GM18867 (cell line): ENCODE measurements around the gene PRDX1.
A peak's percentile ranks its signal among the peaks of the same experiment; 100 is the strongest.
"Not testable (repeated sequence)": the region's sequence is repeated elsewhere in the genome, so short reads cannot be mapped to it uniquely, and the experiment has no call there.

Experiments used
- ATAC-seq: cut with Tn5 transposase; IDR thresholded peaks from one replicate; pipeline ENCODE4 v1.9.1; 2021; ENCODE audit warnings: mild to moderate bottlenecking, moderate library complexity; ENCODE audit not compliant: unreplicated experiment

The PRDX1 gene

DNA sequence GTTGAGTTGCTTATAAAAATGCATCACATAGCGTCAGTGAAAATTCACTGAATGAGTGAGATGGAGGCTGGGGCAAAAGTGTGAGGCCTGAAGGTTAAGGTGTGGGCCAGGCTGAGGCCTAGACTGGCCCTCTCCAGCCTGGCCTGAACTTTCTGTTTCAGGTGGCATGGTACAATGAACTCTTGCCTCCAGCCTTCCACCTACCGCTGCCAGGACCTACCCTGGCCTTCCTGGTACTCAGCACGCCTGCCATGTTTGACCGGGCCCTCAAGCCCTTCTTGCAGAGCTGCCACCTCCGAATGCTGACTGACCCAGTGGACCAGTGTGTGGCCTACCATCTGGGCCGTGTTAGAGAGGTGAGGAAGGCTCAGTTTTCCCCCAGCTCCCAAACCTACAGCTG, 14.5 kb downstream of the PRDX1 start:
- no peak for ATAC-seq

DNA sequence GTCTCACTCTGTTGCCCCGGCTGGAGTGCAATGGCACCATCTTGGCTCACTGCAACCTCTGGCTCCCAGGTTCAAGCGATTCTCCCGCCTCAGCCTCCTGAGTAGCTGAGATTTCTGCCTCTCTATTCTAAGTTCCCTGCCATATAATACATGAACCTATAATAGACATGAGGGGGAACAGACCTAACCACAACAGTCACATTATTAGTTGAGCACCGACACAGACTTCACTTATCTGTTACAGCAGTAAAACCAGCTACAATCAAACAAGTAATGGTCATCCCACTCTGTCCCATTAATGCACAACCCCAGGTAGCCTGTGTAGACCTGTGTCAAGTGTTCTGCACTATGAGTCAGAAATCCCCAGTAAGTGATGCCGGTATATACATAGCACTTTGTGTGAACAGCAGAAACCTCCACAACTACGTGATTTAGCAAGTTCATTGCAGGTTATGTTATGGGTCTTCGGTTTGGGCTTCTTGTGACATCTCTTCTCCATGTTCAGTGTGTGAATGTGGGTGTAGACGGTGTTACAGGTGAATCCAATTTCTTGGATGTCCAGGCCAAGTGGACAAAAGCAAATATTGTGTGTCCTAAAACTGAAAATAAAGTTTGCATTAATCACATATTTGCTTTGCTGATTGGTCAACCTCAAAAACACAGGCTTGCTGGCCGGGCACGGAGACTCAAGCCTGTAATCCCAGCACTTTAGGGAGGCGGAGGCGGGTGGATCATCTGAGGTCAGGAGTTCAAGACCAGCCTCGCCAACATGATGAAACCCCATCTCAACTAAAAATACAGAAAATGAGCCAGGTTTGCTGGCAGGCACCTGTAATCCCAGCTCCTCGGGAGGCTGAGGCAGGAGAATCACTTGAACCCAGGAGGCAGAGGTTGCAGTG, 18.0 kb downstream of the PRDX1 start:
- ATAC-seq, result no peak

DNA sequence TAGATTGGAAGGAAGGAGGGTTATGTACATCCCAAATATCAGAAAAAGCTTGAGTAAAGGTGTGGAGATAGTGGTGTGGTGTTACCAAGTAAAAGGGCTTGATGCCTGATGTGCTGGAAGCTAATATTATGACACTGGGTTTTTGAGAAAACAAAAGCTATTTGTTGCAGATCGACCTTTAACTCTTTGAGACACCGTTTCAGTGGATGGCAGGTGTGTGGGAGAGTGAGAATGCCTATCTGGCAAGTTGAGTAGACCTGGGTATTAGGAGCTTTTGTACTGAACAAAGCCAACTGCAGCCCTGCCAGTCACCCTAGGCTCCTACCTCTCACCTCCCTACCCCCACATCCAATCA, 20.2 kb downstream of the PRDX1 start:
- ATAC-seq, result no peak

DNA sequence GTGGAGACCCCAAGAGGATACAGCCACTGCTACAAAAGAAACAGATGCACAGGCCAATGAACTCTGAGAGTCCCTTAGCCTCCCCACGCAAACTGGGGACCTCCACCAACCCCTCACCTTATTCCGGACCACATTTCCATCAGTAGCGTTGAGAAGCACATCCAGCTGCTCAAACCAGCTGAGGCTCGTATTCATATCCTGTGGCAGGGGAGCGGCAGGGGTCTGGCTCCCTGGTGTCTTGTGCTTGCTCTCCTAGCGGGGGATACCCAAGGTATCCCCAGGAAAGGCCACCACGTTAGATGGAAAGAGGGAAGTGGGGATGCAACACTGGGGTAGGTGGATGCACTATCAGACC, 22.3 kb downstream of the PRDX1 start:
- ATAC-seq, result no peak

DNA sequence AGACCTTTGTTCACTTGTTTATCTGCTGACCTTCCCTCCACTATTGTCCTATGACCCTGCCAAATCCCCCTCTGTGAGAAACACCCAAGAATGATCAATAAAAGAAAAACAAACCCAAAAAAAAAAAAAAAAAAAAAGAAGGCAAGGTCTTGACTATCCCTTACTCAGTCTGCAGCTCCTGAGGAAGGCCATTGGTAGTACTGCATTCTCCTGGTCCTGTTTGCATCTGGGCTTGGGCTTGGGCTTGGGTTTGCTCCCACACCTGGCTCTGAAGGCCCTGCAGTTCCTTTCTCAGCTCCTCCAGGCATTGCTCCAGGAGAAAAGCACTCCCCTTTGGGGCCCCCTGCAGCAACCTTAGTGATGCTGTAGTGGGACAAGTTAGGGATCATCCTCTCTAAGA, 23.4 kb downstream of the PRDX1 start:
- no peak for ATAC-seq

DNA sequence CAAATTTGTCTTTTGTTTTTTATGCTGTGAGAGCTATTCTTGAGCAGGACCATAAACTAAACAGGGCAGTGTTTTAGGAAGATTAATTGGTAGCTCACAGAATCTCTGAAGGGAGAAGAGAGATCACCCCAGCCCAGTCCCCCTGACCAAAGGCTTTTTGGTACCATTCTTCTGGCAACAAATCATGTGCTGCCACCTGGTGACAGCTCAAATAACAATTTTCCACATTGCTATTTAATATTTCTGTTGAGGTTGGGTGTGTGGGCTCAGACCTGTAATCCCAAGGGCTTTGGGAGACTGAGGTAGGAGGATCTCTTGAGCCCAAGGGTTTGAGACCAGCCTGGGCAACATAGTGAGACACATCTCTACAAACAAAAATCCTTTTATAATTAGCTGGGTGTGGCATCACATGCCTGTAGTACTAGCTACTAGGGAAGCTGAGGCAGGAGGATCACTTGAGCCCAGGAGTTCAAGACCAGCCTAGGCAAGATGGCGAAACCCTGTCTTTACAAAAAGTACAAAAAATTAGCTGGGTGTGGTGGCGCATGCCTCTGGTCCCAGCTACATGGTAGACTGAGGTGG, 28.5 kb downstream of the PRDX1 start:
- ATAC-seq, result no peak

DNA sequence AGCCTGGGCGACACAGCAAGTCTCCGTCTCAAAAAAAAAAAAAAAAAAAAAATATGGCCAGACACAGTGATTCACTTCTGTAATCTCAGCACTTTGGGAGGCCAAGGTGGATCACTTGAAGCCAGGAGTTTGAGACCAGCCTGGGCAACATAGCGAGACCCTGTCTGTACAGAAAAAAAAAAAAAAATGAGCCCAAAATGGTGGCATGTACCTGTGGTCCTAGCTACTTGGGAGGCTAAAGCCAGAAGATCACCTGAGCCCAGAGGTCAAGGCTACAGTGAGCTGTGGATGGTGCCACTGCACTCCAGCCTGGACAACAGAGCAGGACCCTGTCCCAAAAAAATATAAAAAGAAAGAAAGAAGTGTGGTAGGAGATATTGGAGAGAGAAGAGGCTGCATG, 29.0 kb downstream of the PRDX1 start:
- no peak for ATAC-seq

DNA sequence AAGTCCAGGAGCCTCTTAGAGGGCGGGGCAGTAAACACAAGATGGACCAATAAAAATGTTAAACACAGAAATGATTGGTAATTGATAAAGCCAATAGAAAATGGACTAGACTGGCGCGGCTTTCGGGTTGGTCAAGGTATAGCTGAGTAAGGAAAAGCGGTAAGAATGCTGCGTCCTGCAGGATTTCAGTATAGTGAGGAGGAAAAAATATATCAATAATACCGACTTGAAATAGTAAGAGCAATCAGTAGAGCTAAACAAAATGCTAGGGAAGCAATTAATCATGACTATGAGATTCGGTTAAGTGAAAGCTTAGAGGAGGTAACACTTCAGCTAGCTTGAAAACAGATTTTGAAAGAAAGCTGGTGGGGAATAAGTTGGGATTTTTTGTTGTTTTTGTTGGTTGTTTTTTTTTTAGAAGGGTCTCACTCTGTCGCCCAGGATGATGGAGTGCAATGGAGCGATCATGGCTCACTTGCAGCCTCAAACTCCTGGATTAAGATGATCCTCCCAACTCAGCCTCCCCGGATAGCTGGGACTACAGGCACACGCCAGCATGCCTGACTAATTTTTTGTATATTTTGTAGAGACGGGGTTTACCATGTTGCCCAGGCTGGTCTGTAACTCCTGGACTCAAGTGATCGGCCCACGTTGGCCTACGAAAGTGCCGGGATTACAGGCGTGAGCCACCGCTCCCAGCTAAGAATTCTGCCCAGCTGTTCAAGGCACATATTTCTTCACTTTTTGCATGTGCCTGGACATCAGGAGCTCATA, 30.0 kb downstream of the PRDX1 start:
- ATAC-seq, result no peak

DNA sequence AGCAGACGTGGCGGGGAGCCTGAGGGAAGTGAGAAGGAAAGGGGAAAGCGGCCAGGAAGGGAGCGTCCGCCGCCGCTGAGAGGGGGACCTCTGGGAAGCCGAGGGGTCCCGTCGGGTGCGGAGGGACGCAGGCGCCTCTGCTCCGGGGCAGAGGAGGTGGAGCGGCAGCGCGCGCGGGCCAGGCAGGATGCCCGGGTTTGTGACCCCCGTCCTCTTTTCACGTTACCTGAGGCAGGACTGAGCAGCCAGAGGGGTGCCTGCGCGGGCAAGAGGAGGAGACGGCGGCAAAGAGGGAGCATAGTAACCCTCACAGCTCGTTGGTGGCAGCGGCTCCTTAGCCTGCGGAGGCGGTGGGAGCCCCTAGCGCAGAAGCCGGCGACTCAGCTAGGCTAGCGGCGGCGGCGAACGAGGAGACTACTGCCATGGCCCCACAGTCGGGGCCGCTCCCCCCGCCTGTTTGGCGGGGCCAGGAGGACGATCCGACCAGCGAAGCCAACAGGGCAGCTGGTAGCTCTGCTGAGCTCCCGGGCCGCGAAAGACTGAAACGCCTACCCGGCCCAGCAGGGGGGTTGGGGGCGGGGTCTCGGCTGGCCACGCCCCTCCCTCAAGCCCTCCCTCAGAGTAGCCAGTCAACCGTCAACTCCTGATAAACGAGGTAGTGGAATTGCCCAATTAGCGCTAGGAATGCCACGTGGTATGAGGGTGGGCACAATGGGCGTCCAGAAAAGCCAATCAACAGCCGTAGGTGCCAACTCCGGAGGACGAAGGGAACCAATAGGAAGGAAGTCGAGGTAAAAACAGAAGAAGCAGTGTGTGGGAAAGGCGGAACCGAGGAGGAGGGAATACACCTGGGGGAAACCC, 30.8 kb downstream of the PRDX1 start, which contains the start of gene TESK2:
TSS of gene TESK2 (minus strand) at position 538 of the 861 bp plus-strand sequence. CDS start 33,378 bp downstream, outside the sequence.
- peak; percentile 84 for ATAC-seq

DNA sequence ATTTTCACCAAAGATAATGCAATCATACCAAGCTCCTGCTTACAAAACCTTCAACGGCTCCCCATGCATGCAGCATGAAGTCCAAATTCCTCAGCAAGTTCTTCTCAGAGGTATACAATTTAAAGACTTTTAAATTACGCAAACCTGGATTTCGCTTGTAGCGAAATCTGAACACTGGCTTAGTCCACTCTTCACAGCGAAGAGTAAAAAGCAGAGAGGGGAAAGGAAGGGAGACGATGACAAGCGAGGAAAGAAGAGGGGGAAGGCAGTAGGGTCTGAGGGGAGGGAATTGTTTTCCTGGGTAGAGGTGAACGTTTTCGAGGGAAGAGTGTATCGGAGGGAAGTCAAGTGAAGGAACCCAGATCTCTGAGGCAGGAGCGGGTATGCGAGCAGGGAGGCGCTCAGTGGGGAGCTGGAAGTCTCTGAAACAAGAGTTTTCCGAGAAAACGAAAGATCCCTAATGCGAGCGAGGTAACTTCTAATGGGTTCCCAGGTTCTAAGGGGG, 31.5 kb downstream of the PRDX1 start:
- no peak for ATAC-seq

DNA sequence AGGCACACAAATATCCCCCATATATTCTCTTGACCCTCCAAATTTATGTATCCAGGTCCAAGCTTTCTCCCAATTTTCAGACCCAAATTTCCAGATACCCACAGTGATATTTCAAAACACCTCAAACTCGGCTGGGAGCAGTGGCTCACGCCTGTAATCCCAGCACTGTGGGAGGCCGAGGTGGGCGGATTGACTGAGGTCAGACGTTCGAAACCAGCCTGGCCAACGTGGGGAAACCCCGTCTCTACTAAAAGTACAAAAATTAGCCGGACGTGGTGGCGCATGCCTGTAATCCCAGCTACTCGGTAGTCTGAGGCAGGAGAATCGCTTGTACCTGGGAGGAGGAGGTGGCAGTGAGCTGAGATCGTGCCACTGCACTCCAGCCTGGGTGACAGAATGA, 32.3 kb downstream of the PRDX1 start:
- not testable (repeated sequence) for ATAC-seq

DNA sequence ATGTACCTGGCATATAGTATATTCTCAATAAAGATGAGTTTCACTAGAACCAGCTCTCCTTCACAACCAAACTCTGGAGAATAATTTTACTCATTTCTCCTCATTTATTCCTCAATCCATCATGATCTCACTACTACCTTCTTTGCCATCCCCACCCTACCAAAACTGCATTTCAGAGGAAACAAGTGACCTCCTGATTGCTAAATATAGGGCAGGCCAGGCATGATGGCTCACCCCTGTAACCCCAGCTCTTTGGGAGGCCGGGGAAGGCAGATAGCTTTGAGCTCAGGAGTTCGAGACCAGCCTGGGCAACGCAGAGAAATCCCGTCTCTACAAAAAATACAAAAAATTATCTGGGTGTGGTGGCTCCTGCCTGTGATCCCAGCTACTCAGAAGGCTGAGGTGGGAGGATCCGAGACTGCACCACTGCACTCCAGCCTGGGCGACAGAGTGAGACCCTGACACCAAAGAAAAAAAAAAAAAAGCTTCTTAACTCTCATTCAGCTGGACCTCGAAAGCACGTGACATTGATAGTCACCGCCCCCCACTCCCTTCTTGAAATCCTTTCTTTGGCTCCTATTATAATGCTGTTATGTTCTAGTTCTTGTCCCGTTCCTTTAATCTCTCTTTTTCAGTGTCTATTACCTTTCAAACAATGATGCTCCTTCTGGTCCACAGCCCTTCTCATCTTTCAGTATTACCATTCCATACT, 32.9 kb downstream of the PRDX1 start:
- ATAC-seq, result no peak

DNA sequence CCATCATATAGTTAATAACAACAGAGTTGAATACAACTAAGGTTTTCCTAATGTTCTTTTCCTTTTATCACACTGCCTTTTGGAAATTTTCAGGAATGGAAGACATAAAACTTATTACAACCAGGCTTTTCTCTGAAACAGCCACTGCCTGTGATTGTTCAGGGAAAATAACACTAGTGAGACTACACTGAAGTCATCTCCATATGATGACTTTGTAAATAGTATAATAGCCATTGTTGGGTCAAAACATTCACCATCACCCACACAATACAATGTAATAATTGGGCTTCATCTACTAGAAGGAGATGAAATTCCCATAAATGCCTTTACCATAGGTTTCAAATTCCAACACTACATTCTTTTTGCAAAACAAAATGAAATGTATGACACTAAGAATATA, 35.7 kb downstream of the PRDX1 start:
- ATAC-seq, result no peak

DNA sequence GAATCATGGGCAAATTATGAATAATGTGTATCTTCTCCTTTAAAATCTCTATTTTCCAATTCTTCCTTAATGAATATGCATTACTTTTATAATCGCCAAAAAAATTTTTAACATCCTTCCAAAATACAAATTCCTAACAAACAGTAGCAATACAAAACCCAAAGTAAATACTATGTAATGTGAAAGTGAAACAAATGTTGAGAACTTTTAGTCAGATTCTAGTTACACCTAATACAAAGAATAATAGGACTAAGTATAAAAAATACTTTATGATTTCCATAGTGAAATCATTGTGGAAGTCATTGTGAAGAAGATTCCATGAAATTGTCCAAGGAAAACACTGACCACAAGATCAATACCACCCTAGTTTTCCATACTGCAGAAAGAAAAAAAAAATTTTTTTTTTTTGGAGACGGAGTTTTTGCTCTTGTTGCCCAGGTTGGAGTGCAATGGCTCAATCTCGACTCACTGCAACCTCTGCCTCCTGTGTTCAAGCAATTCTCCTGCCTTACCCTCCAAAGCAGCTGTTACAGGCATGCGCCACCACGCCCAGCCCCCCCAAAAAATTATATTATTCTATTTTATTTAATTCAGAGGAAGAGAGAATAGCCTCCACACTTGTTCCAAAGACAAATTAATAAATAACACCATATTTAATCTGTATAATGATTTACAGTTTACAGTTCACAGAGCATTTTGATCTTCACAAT, 42.5 kb downstream of the PRDX1 start:
- ATAC-seq, result no peak

DNA sequence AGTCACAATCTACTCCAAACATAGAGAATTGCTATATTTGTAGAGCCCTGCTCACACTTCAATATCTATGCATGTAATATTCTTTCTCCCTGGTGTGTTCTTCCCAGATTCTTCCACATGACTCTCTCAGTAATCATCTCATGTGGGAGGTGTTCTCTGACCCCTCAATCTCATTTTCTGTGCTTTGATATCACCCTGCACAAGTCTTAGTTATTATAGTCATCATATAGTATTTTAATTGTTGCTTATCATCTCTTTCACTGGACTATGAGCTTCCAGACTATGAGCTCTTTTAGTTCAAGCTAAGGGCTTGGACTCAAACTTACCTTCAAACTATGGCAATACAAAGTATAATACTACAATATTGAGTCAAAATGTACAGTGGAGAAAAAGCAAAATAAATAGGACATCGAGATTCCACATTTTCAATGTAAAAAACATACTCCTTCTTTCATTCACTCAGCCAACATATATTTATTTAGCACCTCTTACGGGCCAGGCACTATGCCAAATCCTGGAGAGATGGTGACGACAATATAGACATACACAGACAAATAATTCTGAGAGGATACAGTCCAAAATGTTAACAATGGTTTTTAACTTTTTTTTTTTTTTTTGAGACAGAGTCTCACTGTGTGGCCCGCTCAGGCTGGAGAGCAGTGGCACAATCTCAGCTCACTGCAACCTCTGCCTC, 43.4 kb downstream of the PRDX1 start:
- ATAC-seq, result no peak

DNA sequence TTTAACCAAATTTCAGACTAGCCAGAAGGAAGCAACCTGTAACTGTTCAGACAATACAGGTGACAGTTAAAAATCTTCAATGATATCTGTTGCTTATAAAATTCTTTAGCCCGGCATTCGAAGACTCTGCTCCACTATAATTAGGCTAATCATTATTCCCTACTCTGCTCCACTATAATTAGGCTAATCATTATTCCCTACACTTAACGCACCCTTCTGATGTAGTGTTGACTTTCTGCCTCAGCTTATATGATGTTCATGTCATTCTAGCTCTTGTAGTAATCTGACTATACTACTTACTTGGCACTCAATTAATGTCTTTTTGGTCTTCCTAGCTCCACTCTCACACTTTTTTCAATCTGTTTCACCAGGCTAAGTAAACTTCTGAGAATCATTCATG, 44.0 kb downstream of the PRDX1 start:
- ATAC-seq, result no peak

DNA sequence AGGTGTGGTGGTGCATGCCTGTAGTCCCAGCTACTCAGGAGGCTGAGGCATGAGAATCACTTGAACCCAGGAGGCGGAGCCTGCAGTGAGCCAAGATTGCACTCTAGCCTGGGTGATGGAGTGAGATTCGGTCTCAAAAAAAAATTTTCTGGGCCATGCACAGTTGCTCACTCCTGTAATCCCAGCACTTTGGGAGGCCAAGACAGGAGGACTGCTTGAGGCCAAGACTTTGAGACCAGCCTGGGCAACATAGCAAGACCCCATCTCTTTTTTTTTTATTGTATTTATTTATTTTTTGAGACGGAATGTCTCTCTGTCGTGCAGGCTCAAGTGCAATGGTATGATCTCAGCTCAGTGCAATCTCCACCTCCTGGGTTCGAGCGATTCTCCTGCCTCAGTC, 47.5 kb downstream of the PRDX1 start:
- ATAC-seq, result not testable (repeated sequence)

DNA sequence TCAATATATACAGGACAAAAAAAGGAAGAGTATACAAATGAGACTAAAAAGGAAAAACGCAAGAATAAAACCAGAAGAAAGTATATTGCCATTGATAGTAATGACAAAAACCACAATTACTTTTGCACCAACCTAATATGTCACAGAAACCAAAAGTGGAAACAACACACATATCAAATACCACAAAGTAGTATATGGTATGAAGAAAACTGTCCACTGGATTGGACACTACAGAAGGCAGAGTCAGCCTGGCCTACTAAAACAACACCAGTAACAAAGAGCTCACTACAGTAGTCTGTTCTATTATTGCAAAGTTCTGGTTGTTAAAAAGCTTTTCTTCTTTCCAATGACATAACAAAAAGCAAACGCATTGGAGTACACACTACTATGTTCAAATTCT, 48.4 kb downstream of the PRDX1 start:
- peak; percentile 68 for ATAC-seq

DNA sequence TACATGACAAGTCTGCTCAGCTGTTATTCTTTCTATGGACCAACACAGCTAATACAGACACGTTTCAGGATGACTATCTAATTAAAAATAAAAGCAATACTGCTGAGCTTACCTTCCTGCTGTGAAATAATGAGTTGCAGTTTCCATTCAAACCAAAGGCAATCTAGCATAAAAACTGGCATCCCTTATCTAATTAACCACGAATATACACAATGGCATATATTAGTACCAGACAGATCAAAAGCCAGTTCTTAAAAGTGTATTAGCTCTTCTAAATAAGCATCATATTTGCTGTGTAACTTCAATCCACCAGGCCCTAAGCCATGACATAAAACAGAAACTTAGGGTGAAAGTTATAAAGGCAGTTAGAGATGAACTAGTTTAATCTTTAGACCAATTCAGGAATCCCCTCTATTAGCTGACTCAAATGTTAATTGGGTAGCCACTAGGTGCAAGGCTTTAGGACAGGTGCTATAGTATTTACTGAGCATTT, 51.3 kb downstream of the PRDX1 start:
- ATAC-seq, result no peak
